ENCODE data around the gene MPZL2. TPM values are rescaled to one million over a fixed set of nuclear protein-coding genes. Genes with fewer than 3 reads are reported as not detected.

The MPZL2 gene
- total and polyA plus RNA-seq, 2 of the 13 experiments (the other 11 are each of a cell fraction or from before 2014, with no cell fraction given): 27.9 to 53.7 TPM

DNA sequence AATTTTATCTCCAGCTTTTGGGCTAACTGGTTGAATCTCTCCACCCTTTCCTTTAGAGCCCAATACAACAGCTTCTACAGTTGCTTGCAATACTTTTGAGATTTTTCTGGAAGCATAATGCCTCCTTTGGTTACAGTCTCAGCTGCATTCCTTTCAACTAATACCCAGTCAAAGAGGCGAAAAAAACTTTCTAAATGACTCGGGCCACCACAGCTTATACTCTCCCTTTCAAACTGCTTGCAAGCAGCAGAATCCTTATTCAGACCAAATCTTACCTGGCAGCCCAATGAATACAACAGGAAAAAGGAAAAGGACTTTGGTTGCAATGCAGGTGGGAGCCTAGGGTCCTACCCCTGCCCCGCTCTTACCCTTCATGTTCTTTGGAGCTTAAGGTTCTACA, 55.1 kb downstream of the MPZL2 start:
- WGBS (ENCODE audit: low lambda C conversion rate): 99% methylated on average over 3 of the region's 3 CpGs
- in situ Hi-C loops (cut with HindIII; ENCODE audit: extremely low pct_ligation_motif_present, low pct_unique_long_range_greater_than_20kb) (no loop called here), intact Hi-C loops (cut with micrococcal nuclease; ENCODE audit: unreplicated experiment) (no loop called here)
- ChIA-PET CTCF (ENCODE audit: low intra/inter-chr PET ratio, low total read pairs) (no interaction called here), POLR2A (interaction anchor here (1.1 kb wide), 1 partner anchor 14 kb away, joined by 4 read pairs; no protein-coding TSS in a partner anchor)
- Histone ChIP-seq H3K4me2 (ENCODE audit: low read depth, low read length) (no peak overlapping the region), H3K9me3 (ENCODE audit: low read length) (no peaks in the 10 kb centered on the region), H3K27me3 (ENCODE audit: control insufficient read depth in 1 of 2, insufficient read depth in 2 of 2, low read length in 2 of 2) (no peaks in the 10 kb centered on the region), H4K20me1 (ENCODE audit: insufficient read depth, low read length) (no peaks in the 10 kb centered on the region), H3K4me3 (replicated peaks in 1 of 3; ENCODE audit: insufficient read depth in 1 of 3, low read depth in 2 of 3, low read length in 3 of 3) (no peak overlapping the region), H3K27ac (ENCODE audit: extremely low read length, insufficient read depth, low read length) (no peak overlapping the region), H3K9ac (ENCODE audit: insufficient read depth, low read depth, low read length) (no peak overlapping the region), H2AFZ (ENCODE audit: low read length) (no peak overlapping the region), H3K36me3 (replicated peaks in 1 of 2; ENCODE audit: control insufficient read depth in 1 of 2, insufficient read depth in 2 of 2, low read length in 2 of 2) (no peaks in the 10 kb centered on the region), H3K79me2 (ENCODE audit: insufficient read depth, low read length) (no peaks in the 10 kb centered on the region), H3K4me1 (ENCODE audit: insufficient read depth, low read length) (peaks cover 87% of the 10 kb centered on the region)
- DNase-seq (ENCODE audit: low spot score) (no peak), ATAC-seq (no peak), FAIRE-seq (no peak)
- BruUV-seq (replicated peaks): no TSS peak
- TF ChIP-seq ARNT (IDR thresholded peaks at IDR 0.05): no peak
- no peak for TF ChIP-seq NCOA5 (CRISPR knock-in tag; IDR thresholded peaks at IDR 0.05)
- no peak for TF ChIP-seq ZNF563 (CRISPR knock-in tag; IDR thresholded peaks at IDR 0.05)
- TF ChIP-seq ZBTB39 (CRISPR knock-in tag; IDR thresholded peaks at IDR 0.05): no peak
- no peak for TF ChIP-seq CREB1 (IDR thresholded peaks at IDR 0.05)
- TF ChIP-seq CREB1 (CRISPR knock-in tag; IDR thresholded peaks at IDR 0.05): no peak
- TF ChIP-seq ZNF552 (CRISPR knock-in tag; IDR thresholded peaks at IDR 0.05; ENCODE audit: borderline replicate concordance): no peak
- no peak for TF ChIP-seq BCL6 (CRISPR knock-in tag; IDR thresholded peaks at IDR 0.05)
- no peak for TF ChIP-seq KDM4B (CRISPR knock-in tag; IDR thresholded peaks at IDR 0.05)
- no peak for TF ChIP-seq RORA (CRISPR knock-in tag; IDR thresholded peaks at IDR 0.05)
- TF ChIP-seq AHDC1 (CRISPR knock-in tag; IDR thresholded peaks at IDR 0.05; ENCODE audit: borderline replicate concordance): no peak
- no peak for TF ChIP-seq HNRNPLL (IDR thresholded peaks at IDR 0.05; ENCODE audit: low read depth, low read length, poor library complexity, severe bottlenecking)
- no peak for TF ChIP-seq CREM (IDR thresholded peaks at IDR 0.05)
- no peak for TF ChIP-seq CREM (CRISPR knock-in tag; IDR thresholded peaks at IDR 0.05)
